Measurements from ENCODE around the gene CRHR1. TPM values are rescaled to one million over a fixed set of nuclear protein-coding genes. Genes with fewer than 3 reads are reported as not detected.

CRHR1 gene
- total RNA-seq, 2 donors from 2014 or later: not detected

DNA sequence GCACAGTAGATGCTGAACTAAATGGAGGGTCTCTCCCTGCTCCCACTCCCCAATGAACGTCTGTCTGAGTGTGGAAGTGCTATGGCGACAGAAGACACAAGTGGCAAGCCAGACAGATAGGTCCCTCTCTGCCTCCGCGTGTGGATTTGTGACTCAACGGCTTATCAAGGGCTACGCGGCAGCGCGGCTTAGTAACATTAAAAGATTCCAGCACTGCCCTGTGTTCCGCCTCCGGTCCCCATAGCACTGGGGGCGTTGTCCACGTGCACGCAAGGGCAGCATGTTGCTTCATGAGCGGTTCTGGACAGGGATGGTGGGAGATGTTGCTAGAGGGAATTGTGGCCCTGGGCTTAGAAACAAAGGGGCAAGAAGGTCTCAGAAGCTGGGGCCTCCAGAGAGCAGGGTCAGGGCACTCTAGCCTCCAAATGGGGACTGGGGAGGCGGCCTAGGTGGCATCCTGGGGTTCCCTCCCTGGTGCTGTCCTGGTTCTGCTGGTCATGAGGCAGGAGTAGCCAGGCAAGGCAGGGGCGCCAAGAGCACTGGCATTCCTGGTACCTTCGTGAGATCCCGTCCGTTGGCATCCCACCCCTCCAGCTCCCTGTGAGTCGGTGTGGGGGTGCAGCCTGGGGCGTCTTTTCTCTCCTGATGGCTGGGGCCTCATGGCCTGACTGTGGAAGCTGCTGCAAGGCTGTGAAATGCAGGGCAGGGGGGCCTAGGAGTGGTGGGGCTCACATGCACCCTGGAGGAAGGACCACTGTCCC, 9.1 kb downstream of the CRHR1 start:
- peaks cover 23% of the 10 kb centered on the region for H3K4me1 ChIP-seq
- peaks cover 0 to 13% of the 10 kb centered on the region in 2 donors for H3K27me3 ChIP-seq
- no peak for DNase-seq
- 65 to 66% methylated on average over 18 to 20 of the region's 22 CpGs for WGBS, 2 donors
- no peaks in the 10 kb centered on the region for H3K9me3 ChIP-seq
- no peak overlapping the region for H3K4me3 ChIP-seq
- H3K36me3 ChIP-seq (replicated peaks in 1 of 2; ENCODE audit: insufficient read depth in 1 of 2, low read depth in 2 of 2): no peaks in the 10 kb centered on the region
- H3K27ac ChIP-seq: no peak overlapping the region
- ATAC-seq: no peak
- TF ChIP-seq POLR2A (IDR thresholded peaks at IDR 0.05): no peak
- TF ChIP-seq, protein P1, sequence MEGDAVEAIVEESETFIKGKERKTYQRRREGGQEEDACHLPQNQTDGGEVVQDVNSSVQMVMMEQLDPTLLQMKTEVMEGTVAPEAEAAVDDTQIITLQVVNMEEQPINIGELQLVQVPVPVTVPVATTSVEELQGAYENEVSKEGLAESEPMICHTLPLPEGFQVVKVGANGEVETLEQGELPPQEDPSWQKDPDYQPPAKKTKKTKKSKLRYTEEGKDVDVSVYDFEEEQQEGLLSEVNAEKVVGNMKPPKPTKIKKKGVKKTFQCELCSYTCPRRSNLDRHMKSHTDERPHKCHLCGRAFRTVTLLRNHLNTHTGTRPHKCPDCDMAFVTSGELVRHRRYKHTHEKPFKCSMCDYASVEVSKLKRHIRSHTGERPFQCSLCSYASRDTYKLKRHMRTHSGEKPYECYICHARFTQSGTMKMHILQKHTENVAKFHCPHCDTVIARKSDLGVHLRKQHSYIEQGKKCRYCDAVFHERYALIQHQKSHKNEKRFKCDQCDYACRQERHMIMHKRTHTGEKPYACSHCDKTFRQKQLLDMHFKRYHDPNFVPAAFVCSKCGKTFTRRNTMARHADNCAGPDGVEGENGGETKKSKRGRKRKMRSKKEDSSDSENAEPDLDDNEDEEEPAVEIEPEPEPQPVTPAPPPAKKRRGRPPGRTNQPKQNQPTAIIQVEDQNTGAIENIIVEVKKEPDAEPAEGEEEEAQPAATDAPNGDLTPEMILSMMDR (IDR thresholded peaks at IDR 0.05): no peak
- intact Hi-C loops (cut with DNase I): no loop called here

DNA sequence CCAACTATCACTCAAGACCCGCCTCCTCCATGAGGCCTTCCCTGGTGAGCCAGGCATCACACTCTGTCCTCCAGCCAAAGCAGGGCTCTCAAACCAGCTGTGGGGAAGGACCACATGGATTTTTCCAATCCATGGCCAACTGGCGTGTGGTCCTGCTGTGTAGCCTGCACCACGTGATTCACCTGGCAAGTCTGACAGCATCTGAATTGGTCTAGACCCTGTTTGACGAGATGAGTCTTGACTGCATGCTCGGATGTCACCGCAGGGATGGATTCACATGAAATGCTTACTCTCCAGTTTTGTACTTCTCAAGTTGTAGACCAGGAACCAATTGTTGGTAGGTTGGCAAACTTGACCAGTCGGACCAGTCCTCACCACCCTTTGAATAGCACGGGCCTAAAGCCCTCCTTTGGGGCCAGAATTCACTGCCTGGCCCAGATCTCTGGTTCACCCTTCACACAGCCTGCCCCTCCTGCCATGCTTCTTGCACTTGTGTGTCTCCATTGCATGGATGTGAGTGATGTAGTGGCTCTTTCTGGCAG, 9.9 kb downstream of the CRHR1 start:
- intact Hi-C loops (cut with DNase I): no loop called here
- Histone ChIP-seq H3K36me3 (replicated peaks in 1 of 2; ENCODE audit: insufficient read depth in 1 of 2, low read depth in 2 of 2) (no peaks in the 10 kb centered on the region), H3K27me3 (peaks cover 0 to 10% of the 10 kb centered on the region in 2 donors), H3K4me3 (no peak overlapping the region), H3K27ac (no peak overlapping the region), H3K4me1 (peaks cover 23% of the 10 kb centered on the region), H3K9me3 (no peaks in the 10 kb centered on the region)
- DNase-seq (no peak), ATAC-seq (no peak)
- no peak for TF ChIP-seq POLR2A (IDR thresholded peaks at IDR 0.05)
- TF ChIP-seq, protein P1 (IDR thresholded peaks at IDR 0.05): no peak
- WGBS, 2 donors: 72 to 85% methylated on average over 6 to 8 of the region's 8 CpGs

DNA sequence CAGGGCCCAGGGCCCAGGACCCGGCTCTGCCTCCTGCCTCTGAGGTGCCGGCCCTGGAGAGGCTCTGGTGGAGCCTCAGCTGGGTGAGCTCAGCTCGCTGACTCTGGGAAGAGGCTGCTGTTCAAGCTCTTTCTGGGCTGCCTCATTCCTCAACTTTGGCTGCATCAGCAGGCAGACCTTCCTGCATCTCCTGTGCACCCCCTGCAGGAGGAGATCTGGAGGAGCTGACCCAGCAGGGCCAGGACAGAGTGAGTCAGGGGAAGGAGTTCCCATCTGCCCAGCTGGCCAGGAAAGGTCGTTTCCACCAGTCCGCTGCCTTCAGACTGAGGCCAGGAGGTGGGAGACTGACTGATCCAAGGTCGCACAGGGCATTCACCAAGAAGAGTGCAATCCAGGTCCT, 10.7 kb downstream of the CRHR1 start:
- intact Hi-C loops (cut with DNase I): no loop called here
- H3K27me3 ChIP-seq: peaks cover 0 to 10% of the 10 kb centered on the region in 2 donors
- no peak for TF ChIP-seq POLR2A (IDR thresholded peaks at IDR 0.05)
- TF ChIP-seq, protein P1 (IDR thresholded peaks at IDR 0.05): no peak

DNA sequence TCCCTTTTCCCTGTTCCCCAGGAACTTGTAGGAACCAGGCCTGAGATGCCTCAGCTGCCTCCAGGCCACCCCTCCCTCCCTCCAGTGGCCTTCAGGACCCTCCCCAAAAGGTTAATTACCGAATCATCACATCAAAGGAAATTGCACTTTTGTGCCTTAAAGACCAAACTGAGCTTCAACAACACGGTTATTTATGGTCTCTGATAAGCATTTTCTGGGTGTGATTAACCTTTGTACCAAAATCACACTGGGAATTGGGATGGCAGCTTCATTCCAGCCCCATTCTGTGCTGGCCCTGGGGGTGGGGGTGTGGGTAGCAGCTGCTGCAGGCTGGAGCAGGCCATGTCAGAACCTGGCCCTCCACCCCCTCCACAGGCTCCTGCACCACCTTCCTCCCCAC, 16.7 kb downstream of the CRHR1 start:
- intact Hi-C loops (cut with DNase I): no loop called here
- no peak for DNase-seq
- TF ChIP-seq POLR2A (IDR thresholded peaks at IDR 0.05): no peak
- TF ChIP-seq, protein P1 (IDR thresholded peaks at IDR 0.05): no peak
- no peaks in the 10 kb centered on the region for H3K9me3 ChIP-seq
- ATAC-seq: no peak
- 26 to 31% methylated on average over 2 of the region's 2 CpGs for WGBS, 2 donors
- no peaks in the 10 kb centered on the region for H3K36me3 ChIP-seq (replicated peaks in 1 of 2; ENCODE audit: insufficient read depth in 1 of 2, low read depth in 2 of 2)
- H3K4me1 ChIP-seq: no peaks in the 10 kb centered on the region
- no peak overlapping the region for H3K4me3 ChIP-seq
- H3K27me3 ChIP-seq: peaks cover 0 to 9% of the 10 kb centered on the region in 2 donors
- H3K27ac ChIP-seq: no peak overlapping the region

More for the DNA sequence above, 10.7 kb downstream of the CRHR1 start:
- Histone ChIP-seq H3K4me3 (no peak overlapping the region), H3K36me3 (replicated peaks in 1 of 2; ENCODE audit: insufficient read depth in 1 of 2, low read depth in 2 of 2) (no peaks in the 10 kb centered on the region), H3K9me3 (no peaks in the 10 kb centered on the region), H3K4me1 (peaks cover 23% of the 10 kb centered on the region), H3K27ac (no peak overlapping the region)
- ATAC-seq (no peak), DNase-seq (no peak)
- WGBS, 2 donors: 47 to 68% methylated on average over 4 to 6 of the region's 6 CpGs

Measured in body of pancreas (tissue), 4 donors.